HG03280 (cell line): Measurements from ENCODE around the gene TMEM100.

ENCODE experiments used
- ATAC-seq: cut with Tn5 transposase; IDR thresholded peaks from one replicate; pipeline ENCODE4 v1.9.1; 2021; ENCODE audit warnings: mild to moderate bottlenecking, moderate library complexity; ENCODE audit not compliant: unreplicated experiment

The TMEM100 gene

DNA sequence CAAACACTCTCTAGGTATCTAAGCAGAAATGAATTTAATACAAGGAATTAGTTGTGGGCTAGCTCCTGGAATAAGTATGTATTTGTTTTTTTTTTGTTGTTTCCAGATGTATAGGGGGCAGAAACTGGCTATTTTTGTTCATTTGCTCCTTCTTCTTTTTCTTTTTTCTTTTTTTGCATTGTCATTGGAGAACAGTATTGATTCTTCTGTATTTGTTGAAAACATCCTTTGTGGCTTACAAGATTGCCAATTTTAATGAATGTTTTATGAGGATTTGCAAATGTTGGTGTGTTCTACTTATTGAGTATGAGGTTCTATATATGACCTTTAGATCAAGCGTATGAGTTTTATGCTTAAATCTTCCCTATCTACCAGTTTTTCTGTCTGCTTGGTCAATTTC lies 22.6 kb upstream of the TMEM100 start:
- ATAC-seq = no peak

DNA sequence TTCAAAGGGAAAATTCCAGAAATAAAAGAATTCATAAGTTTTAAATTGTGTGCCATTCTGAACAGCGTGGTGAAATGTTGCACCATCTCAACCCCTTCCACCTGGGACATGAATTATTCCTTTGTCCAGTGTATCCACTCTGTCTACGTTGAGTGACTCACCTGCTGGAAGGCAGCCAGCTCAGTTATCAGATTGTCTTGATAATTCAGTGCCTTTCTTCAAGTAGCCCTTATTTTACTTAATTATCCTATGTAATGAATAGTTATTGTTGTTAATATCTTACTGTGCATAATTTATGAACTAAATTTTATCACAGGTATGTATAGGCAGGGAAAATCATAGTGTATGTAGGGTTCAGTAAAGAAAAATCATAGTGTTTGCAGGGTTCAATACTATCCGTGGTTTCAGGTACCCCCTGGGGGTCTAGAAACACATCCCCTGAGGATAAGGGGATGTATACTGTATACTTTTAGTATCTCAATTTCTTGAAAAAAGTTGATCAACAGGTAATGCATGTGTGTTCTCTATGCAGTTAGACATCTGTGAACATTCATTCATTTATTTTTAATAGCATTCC lies 20.5 kb upstream of the TMEM100 start:
- ATAC-seq = peak; percentile 16

DNA sequence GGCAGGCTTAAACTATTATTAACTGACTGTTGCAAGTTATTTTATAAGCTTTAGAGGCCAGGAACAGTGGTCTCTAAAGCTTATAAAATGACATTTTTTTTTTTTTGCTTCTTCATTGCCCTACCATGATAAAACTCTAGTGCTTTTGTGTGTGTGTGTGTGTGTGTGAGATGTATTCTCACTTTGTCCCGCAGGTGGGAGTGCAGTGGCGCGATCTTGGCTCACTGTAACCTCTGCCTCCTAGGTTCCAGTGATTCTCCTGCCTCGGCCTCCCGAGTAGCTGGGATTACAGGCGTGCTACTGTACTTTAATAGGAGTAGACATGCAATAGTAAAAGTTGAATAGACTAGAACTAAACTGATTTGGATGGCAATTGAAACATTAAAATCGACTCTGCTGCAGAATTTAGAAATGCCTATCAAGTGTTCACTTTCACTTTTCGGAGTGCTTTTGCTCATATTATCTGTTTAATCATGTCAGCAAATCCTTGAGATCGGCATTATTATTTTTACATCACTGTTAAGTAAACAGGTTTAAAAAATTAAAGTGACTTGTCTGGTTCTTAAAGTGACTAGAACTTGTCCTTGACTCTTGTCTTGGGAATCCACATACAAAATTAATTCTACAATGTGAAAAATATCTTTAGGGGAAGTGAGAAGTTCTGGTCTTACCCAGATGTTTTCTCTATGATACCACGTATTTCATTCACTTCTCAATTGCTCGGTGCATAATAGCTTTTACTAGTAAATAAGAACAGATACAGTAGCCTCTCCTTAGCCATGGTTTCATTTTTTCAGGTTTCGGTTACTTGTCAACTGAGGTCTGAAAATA lies 19.8 kb upstream of the TMEM100 start:
- ATAC-seq = peak; percentile 91

DNA sequence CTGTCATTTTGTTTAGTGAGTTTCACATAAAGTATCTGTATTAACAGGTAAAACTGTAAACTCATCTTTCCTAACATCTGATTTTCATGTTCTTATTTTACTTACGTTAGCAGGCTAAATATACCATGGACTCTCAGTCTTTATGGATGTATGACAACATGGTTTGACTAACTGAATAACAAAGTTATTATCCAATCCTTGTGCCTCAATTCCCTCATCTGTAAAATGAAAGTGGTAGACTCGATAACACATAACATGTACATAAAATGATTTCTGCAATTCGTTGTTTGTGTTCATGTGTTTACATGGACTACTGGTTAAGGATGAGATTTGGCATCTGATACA lies 18.7 kb upstream of the TMEM100 start:
- no peak for ATAC-seq

DNA sequence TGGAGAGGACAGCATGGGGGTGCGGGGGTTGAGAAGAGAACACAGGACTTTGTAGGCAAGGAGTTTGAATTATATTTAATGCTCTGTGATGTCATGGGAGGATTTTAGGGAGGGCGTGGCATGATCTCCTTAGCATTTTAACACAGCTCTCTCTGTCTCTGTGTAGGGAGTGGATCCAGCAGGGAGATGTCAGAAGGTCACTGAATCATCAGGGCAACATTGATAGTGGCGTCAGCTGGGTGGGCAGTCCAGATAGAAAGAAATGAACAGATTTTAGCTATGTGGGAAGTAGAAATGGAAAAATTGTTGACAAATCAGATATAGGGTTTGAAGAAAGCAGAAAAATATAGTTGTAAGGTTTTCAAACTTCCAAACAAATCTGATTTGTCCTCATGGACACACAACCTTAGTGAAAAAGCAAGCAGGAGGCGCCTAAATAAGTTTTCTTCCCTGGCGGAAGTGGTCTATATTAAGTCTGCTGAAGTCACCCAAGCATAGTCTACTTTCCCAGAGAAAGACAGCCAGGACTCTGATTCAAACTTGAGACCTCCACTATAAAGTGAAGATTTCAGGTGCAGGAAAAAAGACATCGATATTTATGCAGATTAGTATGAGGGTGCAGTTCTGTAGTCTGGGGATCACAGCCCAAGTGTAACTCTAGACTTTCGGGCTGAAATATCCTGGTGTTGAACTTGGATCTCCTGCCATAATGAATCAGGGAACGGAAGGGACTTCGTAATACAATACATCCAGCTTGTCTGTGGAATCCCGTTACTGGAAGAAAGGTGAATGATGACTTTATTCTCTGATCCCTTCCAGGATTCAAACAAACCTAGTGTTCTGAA lies 18.1 kb upstream of the TMEM100 start:
- no peak for ATAC-seq

DNA sequence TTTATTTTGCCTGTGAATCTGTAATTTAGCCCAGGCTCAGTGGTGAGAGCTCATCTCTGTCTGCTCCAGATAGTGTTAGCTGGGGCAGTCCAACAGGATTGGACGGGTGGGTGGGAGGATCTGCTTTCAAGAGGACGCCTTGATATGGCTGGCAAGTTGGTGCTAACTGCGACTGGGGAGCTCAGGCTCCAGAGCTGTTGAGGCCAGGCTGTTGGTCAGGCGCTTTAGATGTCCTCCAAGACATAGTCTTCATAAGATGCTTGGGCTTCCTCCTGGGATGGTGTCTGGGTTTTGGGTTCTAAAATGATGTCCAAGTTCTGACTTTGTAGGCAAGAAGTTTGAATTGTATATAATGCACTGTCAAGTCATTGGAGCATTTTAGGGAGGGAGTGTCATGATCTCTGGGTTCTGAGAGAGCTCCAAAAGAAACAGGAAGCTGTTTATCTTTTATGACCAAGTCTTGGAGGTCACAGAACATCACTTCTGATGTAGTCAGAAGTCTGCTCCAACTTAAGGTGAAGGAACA lies 15.4 kb upstream of the TMEM100 start:
- ATAC-seq = no peak

DNA sequence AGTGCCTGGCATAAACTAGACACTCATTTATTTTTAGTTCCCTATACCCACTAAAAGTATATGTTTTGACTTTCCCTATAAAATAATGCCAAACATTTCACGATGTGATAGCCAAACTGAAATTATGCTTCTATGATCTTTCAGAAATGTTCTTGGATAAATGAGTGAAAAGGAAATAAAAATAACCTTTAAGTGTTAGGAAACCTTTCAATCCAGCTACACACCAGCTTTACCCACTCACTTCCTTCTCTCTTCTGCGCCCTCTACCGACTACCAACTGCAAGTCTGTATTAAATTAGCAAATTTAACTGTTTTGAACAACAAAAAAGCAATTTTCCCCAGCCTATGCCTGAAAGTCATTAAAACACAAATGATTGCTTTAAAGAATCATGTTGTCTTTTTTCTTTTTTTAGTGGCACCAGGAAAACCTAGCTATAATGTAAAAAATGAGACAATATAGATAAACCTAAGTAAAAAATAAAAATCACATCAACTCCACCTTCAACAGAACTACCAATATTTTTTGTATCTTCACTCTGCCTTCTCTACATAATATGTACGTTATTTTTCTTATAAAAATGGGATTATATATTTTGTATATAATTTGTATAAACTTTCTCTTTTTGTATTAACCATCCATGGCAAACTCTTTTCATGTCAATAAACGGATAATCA lies 13.2 kb upstream of the TMEM100 start:
- no peak for ATAC-seq

DNA sequence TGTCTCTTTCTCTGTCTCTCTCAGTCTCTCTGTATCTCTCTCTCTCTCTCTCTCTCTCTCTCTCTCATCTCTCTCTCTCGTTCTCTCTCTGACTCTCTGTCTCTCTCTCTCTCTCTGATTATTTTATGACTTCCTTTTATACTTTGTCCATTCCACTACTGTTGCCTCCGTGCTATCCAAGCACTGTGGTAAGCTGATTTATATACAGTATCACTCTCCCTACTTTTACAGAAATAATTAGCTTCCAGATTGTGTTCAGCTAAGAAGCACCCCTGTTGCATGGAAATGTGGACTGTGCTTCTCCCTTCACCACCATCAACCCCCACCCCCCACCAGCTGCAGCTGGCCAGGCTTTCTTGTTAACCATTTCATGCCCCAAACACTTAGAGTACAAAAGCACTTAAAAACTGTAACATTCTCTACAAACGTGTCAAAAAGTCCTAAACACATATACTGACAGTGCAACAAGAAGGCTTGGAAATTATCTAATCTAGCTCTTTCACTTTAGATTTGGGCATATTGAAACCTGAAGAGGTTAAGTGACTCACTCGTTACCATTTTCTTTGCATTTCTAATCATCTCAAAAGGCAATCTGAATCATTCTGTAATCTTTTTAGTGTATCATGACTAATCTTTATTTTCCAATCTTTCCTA lies 11.6 kb upstream of the TMEM100 start:
- ATAC-seq = peak; percentile 59

DNA sequence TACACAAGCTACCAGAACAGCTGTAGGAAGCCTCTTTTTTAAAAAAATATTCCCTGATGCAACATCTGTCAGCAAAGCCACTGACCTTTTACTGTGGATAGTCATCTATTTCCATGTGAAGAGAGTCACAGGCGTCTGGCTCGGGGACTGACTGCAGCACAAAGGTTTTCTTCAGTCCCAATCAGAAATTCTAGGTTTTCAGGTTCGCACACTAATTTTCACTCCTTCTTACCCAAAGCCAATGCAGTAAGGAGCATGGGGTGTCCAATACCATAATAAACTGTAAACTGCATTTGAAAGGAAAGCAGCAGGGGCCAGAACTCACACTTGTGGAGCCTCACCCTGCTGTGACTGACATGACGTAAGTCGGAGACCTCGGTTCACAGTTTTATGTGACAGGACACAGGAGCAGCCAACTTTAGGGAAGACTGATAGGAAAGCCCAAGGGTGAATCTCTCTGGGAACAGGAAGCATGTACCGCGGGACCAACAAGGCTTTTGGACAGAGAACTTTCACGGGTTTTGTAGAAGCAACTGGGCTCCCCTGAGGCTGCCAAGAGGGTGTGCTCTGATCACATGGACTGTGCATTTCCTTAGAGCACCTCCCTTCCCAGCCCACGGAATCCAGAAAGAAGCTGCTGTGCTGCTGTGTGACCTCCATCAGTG lies 9.1 kb upstream of the TMEM100 start:
- ATAC-seq = no peak

DNA sequence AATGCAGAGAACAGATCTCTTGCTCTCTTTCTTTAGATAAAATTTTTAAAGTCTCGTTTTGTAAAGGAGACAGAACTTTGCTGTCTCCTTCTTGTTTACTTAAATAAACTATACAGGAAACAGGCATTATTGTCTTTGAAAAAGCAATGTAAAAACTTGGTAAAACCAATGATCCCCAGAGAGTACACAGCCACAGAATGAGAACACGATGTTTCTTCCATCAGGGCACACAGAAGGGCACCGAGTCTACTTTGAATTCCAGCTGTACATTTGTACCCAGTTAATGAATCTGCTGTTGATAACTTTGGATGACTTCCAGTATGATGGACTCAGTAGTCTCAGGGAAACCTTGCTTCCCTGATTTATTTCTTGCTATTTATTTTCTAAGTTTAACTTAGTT lies 8.1 kb upstream of the TMEM100 start:
- ATAC-seq = no peak

DNA sequence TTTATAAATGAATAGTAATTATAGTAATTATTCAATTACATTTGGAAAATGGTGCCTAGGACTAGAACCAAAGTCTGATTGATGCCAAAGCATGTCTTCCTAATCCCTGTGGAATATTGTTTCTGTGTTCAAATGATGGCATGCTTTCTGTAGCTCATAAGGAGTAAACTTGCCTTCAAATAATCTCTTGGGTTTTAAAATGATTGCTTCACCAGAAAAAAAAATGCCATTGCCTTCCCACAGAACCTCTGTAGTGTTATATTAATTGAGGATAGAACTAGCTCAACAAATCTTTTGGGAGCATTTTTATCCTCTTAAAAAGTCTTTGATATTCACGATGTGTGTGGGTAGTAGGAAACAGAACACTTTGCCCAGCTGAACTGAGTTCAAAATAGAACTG lies 7.7 kb upstream of the TMEM100 start:
- no peak for ATAC-seq

DNA sequence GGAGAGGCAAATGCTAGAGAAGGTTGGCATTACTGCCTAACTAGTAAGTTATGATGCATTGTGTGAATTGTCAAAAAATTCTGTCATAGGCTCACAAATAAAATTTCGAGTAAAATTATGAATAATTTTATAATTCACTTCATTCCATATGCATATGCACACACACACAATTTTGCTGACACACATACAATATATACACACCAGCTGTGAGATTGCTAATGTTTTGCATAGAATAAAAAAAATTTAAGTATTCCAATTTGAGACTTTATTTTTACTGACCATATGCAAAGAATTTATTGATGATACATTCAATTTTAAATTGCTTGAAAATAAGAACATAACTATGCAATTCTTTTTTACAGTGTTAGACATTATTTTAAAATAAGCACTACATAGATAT lies 6.8 kb upstream of the TMEM100 start:
- ATAC-seq = no peak

DNA sequence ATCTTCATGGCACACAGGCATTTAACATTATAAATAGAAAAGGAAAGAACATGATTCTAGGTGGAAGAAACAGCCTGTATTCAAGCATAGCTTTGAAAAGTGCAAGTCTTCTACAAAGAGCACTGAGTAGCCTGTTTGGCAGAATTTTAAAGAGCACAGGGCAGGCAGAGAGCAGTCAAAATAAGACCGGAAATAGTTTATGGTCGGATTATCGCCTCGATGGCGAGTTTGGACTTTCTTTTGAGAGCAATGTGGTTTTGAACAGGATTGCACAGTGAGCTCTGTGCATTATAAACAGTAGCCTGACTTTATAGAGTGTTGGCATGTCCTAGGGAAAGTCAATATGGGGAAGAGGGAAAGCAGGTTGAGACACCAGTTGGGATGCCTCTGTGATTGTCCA lies 6.2 kb upstream of the TMEM100 start:
- ATAC-seq = no peak

DNA sequence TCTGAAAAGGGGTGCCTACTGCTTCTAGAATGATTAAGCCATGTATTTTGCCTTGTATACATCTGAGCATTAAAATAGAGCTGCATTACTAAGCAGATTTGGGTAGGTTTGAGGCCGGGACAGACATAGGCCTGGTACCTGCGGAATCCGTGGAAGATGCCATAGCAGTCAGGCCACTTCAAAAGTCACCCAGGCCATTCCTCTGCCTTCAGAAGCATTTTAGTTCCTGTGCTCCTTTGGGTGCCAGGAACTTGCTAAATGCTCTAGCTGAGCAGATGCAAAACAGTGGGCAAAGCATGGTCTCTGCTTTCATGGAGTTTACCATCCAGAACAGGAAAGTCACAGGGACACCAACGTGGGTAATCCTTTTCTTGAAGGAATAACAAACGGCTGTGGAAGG lies 5.7 kb upstream of the TMEM100 start:
- ATAC-seq = no peak

DNA sequence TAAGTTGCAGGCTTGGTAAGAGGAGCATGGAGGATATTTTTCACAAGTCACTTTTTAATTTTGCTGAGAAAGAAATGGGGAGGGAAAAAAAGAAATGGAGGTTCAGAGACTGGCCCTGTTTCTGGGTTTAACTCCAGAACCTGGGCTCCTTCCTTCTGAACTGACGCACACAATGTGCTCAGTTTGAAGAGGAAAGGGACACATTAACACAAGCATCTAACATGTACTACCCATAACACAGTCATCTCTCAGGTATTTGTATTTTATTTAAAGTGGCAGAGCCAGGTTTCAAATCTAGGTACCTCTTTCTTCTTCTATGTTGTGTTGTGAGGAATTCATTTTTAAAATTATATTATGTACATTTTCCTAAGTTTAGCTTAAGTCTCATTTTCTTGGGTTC lies 5.3 kb upstream of the TMEM100 start:
- no peak for ATAC-seq

DNA sequence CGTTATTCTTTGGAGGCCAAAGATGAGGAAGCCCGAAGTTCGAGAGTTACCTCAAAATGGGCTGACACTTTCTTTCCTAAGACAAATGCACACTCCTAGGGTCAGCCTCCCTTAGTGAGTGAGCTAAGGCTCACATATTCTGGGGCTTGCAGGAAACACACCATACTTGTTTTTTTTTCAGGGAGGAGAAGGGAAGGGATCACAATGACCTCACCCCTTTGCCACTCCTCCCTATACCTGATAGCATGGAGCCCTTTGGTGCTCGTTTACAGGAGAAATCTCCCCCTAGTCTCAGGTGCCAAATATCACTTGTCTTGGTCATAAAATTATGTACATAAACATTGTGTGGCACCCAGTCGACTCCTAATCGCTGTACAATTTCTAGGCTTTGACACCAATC lies 4.6 kb upstream of the TMEM100 start:
- no peak for ATAC-seq

DNA sequence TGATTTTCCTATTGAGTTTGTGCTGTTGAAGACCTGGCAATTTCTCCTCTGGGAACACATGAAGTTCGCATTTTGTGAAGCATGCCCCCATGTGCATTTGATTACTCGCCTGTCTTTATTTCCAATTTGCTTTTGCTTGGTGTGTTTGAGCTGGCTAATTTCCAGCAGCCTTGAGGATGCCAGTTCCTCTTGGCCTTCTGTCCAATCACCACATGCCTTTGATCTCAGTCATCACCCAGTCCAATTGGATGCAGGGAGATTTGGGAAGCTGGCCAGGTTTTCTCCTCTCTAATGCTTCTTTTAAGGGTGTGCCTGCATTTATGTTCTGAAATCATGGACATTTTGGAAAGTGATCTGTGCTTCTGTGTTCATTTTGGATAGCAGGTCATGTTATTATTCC lies 3.8 kb upstream of the TMEM100 start:
- no peak for ATAC-seq

DNA sequence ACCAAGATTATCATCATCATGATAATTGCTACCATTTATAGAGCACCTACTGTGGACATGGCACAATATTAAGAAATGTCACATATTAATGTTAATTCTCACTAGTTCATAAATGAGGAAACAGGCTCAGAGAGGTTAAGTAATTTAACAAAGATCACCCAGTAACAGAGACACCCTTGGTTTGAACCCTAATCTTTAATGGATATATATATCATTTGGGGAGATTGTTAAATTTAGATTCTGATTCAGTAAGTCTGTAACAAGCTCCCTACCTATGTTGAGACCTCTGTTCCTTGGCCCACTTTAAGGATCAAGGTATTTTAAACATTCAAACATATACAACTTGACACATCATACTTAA lies 804 bp upstream of the TMEM100 start:
- ATAC-seq = no peak

DNA sequence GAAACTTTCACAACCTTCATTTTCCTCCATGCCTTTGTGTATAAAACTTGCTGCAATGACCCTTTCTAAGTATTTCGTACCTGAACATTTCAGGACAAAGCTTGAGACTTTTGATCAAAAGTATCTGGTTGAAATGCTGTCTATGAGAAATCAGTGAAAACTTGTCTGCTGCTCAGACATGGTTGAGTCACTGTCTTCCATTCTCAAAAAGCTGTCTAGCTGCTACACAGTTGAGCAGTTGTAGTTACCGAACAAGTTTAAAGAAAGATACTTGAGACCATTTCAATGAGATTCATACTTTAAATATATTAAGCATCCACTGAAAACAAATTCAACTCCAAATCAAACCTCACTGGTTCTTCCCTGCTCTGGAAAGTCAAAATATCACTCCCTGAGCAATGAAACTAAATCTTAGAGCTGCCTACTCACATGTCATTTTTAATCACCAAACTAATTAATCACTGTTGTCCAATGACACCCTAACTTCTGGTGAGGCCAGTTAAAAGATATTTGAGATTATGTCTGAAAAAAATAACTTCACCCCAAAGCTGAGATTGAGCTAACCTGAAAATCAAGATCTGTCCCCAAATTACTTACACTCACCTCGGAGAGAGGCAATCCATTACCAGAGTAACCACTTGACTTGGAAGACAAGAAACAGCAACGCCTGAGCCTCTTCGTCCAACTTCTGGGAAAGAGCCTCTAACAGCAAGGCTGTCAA lies 488 bp downstream of the TMEM100 start:
- no peak for ATAC-seq
